Ammon's horn (tissue), 1 donor: ENCODE measurements around the gene RFTN1.

Experiments used
- DNase-seq: peaks from one replicate; pipeline ENCODE4 v3.0.0-alpha.2; 2016; ENCODE audit warnings: low spot score

The RFTN1 gene

DNA sequence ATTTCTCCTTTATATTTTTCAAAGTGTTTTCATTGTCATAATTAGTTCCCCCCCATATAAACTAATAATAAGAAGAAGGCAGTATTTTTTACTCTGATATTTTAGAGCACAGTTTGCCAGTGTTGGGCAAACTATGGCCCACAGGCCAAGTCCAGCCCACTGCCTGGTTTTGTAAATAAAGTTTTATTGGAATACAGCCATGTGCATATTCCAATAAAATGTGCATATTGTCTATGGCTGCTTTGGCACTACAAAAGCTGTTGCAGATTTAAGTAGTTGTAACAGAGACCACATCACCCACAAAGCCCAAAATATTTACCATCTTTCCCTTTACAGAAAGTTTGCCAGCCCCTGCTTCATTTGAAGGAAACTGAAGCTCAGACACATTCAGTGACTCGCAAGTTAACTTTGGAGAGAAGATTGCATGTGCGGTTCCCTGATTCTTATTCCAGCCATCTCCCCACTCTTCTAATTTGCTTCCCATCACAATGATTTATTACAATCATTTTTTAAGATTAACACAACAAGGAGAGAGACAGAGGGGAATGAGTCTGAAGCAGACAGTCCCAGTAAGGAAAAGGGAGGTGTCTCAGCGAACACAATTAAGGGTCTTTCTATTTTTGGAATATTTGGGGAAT is 48.9 kb downstream of the RFTN1 start:
- DNase-seq: no peak

DNA sequence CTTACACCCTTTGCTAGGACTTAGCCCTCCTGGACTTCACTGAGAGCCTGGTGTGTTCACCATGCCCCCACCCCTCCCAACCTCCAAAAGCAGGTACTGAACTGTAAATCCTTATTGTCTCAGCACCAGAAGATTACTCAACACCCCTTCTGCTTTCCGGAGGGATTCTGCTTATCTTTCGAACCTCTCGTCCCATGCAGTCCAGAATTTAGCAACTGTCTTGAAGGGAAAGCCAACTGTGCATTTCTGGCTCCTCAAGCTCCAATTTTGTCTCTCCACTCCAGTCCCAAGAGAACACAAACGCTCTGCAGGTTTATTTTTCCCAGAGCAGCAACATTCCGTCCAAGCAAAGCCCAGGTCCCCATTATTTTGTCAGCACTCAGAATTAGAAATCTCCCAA is 49.6 kb downstream of the RFTN1 start:
- no peak for DNase-seq

DNA sequence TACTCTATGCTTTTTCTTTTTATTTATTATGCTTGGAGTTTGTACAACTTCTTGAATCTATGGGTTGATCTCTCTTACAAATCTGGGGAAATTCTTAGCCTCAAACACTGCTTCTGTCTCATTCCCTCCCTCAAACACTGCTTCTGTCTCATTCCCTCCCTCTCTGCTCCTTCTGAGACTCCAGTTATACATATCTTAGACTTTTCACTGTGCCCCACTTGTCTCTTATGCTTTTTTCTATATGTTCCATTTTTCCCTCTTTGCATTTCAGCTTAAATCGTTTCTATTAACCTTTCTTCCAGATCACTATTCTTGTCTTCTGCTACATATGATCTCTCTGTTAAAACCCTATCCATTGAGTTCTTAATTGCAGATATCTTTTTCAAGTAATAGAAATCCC is 50.4 kb downstream of the RFTN1 start:
- no peak for DNase-seq

DNA sequence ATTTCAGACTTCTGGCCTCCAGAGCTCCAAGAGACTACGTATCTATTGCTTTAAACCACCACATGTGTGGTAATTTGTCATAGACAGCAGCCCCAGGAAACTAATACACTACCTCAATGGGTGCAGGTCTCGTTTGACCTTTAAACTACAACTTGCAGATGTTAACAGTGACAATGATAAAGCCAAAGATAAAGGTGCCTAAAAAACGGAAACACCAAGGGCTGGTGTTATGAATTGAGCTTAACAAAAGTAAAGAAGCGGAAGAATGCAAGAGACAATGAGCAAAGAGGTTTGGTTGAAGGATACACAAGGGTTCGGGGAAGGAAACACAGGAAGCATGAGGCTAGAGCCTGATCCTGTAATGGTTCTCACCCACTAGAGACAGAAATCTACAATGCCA is 50.8 kb downstream of the RFTN1 start:
- no peak for DNase-seq

DNA sequence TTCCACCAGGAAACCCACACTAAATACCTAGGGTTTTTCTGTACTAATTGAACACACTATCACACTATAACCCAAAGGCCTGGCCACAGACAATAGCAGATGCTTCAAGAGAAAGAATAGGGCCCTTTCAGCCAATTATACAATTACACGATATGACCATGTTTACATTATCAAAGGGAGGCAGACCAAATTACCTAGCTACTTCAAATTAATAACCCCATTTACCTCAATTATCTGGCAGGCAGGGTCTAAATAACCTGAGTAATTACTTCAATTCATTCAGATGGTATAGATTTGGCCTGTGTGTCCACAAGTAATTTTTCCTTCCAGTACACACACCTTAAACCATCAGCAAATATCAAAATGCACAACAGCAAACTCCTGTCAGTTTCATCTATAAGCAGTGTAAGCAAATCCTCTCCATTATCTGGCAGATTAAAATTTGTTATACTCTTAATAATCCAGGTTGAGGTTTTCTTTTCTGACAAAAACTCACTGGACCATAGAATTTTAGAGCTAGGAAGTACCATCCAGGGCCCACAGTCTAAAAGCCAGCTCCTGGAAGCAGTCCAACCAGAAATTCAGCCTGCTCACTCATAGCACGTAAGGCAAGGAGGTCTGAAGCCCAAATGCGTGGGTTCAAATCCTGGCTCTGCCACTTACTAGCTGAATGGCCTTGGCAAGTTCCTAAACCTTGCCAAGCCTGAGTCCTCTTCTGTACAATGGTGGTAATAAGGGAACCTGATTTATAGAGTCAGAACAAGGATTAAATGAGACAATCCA is 51.8 kb downstream of the RFTN1 start:
- DNase-seq: no peak

DNA sequence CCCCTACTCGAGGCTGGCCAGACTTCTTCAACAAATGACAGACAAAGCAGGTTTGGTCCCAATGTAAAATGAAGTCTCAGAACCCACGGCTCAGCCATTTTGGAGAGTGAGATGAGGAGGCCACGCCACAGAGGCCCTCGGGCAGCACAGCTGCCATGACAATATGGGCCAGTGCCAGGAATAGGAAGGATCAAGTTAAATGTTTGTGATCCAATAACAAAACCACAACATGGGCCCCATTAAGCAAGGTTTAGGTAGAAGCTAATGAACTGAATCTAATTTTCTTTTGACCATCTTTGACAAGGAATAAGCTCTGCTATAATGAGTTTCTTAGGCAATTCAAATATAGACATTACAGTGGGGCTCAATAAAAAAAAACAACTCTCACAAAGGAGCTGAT is 52.6 kb downstream of the RFTN1 start:
- DNase-seq: no peak

DNA sequence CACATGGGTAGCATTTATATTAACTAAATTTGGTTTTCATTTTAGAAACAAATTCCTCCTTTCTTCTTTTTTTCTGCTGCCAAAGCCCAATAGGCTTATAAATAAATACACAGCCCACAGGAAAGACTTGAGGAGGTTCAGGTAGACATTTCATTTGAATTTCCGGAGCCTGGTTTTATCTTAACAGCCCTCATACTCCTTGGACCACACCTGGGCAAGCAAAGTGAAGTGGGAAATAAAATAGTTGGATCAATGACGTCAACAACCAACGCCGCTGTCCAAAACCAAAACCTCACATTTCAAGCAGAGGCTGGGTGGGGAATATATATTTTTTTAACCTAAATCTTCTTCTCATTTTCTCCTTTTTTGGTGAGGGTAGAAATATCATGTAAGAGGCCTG is 53.2 kb downstream of the RFTN1 start:
- DNase-seq: no peak

DNA sequence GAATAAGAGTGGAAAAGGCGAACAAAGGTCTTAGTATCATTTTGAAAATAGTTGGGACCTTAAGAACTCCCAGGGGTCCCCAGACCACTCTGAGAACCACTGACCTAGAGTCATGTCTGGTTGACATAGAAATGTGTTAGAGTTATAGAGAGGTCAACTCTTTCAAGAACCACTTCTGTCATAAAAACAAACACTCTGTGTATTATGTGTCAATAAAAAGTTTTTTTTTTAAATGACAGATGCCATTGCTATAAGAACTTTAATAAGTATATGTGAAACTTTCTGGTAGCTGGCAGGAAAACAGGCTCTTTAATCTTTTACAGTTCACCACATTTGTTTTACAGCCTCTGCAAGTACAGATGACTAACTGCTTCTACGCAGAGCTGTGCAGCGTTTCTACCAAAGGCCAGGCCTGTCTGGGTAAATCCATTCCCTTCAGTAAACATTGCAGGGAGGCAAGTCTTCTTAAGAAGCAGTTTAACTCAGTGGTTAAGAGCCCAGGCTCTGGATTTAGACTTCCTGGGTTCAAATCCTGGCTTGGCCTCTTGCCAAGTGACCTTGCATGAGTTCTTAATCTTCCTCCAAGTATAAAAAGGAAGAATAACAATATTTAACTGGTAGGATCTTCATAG is 56.6 kb downstream of the RFTN1 start:
- DNase-seq: peak; percentile 22

DNA sequence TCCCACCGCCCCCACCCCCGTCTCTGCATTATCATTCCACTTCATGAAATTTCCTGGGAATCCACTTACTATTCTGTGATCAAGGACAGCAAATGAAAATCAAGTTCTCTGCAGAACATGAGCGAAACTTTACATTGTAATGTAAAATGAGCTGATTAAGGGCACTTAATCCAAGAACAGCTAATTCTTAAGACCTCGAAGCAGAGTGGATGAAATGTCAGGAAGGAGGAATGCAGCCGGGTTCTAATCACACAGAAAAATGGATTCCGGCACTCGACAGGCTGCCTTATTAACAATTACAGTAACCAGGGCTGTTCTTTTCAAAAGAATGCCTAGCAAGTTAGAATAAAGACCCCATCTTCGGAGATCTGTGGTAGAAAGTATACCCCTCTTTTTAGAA is 57.5 kb downstream of the RFTN1 start:
- no peak for DNase-seq

DNA sequence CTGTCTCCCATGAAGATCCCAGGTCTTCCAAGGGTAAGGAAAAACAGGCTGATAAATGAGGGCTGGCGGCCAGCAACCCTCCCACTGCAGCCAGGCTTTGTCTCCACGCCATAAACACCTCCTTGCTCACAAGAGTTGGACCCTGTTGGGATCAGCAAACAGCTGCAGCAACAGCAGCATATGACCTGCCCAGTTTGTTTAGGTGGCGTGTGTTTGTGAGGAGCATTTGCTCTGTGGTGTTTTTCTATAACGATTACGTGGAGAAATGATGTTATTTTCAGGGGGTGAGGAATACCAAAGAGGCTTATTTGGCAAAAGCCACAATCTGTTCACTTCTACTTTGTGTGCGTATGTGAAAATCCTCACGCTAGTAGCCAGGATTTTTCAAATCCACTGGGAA is 58.5 kb downstream of the RFTN1 start:
- no peak for DNase-seq

DNA sequence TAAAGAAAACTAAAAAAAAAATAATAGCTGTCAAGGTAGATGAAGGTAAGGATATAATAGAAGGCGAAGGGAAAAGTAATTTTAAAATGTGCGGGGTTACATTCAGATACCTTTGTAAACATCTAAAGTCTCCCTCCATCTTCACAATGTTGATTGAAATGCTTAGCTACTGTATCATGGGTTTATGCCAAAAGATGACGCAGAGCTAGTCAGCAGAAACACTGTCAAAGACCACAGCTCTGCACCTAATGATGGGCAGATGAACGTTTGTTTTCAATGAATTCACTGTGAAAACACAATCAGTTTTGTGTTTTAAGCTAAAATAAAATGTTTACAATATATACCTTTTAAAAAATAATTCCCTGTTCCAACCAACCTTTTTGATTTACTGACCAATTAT is 61.2 kb downstream of the RFTN1 start:
- DNase-seq: no peak

DNA sequence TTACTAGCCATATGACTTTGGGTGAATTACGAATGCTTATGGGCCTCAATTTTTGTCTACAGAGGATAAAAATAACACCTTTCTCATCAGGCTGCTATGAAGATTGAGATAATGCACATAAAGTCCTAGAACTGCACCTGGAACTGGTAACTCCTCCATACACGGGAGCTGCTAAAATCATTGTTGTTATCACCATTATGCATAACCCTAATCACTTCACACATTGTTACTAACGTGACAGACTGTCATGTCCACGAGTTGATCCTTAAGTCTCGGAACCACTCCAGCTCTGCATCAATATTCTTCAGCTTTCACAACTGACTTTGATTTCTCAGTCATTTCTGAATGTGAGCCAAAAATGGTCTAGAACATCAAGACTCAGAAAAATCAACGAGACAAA is 64.1 kb downstream of the RFTN1 start:
- DNase-seq: no peak

DNA sequence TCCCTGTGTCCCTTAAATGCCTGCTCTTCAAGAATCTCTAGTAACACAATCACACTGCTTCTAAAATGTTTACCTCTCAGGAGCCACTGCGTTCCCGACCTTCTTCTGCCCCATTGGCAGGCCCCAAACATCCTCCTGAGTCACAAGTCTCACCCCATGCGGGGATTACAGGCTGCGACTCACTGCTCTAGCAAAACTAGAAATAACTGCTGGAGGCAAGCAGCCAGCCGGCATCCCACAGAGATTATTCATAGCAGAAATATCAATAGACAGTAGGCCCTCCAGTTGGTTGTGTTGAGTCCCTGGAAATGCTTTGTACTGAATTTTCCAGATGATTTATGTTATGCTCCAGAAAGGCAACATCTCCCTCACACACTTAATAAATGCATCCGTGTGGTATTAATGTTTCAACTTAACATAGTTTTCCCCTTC is 64.8 kb downstream of the RFTN1 start:
- peak; percentile 66 for DNase-seq

DNA sequence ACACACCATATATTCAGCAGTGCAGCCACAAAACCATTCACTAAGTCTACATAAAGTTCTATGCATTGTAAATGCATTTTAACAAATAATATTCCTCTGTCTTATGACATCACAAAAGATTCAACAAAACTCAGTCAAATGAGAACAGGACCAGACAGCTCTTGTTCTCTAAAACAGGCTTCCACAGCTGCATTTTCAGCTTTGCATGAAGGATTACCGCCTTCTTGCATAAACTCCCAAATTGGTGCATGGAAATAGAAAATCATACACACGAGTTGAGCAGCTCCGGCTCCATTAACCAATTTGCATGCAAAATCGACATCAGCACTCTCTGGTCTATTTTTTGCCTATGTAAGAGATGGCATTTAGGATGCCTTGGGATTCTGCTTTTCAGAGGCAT is 66.4 kb downstream of the RFTN1 start:
- no peak for DNase-seq

DNA sequence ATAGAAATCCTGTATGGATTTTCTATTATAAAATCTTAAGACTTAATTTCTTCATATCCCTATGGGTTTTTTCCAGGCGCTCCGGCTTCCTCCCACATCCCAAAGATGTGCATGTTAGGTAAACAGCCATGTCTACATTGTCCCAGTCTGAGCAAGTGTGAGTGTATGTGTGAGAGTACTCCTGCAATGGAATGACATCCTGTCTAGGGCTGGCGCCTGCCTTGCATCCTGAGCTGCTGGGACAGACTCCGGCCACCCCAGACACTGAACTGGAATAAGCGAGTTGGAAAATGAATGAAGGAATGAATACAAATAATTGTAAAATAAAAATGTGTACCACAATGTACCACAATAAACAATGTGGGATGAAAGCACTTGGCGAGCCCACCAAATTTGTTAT is 69.2 kb downstream of the RFTN1 start:
- no peak for DNase-seq

DNA sequence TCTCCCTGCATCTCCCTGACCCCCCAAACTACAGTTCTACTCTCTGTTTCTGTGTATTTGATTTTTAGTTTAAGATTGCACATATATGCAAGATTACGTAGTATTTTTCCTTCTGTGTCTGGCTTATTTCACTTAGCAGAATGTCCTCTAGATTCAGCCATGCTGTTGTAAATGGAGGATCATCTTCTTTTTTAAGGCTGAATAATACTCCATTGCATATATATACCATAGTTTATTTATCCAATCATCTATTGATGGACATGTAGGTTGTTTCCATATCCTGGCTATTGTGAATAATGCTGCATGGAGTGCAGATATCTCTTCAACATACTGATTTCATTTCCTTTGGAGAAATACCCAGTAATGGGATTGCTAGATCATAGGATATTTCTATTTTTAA is 70.8 kb downstream of the RFTN1 start:
- DNase-seq: no peak

DNA sequence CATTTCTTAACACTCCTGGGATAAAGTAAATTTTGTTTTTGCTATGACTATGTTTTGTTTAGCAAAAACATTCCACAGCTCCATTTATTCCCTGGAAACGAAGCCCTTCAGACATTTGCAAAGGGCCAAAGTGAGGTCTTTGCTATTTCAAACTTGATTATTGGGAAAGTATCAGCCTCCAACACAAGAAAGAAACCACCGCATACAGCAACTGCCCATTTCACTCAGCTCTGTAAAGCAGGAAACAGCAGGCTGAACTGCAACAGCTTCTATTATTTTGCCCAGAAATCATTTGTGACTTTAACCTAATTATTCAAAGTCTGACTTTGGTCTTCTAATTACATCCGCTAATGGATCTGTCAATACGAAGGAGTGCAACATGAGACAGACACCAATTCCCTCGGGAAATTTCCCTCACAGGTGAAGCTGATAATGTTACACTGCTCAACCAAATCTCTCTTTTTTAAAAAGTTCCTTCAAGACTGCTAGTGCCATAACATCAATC is 72.1 kb downstream of the RFTN1 start:
- DNase-seq: no peak

DNA sequence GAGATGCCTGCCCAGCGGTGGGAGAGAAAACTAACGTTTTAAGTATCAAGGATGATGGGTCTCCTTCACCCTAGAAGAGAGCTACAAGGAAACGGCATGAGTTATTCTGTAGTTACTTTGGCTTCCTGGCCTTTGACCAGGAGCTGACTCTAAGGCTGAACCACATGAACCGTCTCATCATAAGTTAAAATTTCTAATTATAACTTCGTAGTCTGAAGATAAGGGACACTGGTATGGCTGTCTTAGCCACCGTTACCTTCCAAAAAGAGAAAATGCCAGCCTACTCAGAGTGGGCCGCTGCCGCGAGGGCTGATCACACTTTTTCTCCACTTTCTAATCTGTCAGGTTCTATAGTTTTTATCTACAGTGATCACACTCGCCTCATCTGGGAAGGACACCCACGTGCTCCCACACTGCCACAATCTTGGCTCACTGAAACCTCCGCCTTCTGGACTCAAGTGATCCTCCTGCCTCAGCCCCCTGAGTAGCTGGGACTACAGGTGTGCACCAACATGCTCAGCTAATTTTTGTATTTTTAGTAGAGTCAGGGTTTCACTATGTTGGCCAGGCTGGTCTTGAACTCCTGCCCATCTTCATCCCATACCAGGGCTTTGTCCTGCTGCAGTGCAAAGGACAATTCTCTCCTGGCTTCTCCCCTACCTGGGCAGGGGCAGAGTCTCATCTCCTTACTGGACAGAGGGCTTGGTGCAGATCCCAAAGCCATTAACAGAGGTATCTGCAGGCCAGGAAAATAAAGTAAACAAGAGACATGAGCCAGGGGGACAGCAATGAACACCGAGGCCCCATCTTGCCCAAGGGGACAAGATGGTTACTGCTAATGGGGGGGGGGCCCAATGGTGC is 73.4 kb downstream of the RFTN1 start:
- no peak for DNase-seq

DNA sequence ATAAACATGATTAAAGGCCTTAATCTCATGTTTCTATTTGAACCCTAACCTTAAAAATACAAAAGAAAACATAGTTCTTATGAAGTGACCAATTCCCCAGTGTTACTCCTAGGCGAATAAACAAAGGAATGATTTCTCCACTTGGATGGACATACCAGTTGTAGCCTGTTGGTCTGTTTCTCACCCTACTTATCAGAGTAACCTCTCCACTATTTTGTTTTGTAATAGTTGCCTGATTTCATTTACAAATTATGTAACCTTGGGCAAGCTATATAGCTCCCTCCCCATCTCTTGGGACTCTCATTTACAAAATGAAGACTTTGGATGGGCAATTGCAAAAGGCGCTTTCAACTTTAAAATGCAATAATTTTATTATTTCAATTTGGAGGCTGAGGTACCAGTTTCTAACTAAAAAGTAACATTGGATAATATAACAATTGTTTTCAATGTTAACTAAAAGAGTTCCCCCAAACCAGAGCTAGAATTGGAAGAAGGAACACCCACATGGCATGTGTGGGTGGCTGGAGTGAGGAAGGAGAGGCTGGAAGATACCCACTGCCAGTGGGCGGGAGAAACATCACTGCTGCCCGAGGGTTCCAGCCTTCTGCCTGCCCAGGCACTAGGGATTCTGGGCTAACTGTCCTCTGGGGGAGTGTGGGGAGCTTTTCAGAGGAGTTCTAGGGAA is 74.2 kb downstream of the RFTN1 start:
- DNase-seq: no peak

DNA sequence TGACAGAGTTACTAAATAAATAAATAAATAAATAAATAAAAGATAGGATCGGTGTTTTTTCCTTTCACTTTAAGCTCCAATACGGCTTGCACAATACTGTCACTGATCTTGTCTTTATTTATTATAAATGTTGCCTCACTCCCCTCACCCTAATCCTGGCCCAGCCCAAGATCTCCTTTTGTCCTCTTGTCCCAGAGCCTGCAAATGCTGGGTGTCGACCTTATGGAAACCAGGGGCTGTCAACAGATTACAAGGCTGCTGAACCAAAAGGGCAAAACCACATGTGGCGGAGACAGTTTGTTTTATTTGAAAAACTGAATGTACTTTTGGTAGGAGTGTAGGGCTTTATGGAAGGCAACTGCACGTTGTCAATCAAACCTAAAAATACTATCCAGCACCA is 75.9 kb downstream of the RFTN1 start:
- DNase-seq: no peak

DNA sequence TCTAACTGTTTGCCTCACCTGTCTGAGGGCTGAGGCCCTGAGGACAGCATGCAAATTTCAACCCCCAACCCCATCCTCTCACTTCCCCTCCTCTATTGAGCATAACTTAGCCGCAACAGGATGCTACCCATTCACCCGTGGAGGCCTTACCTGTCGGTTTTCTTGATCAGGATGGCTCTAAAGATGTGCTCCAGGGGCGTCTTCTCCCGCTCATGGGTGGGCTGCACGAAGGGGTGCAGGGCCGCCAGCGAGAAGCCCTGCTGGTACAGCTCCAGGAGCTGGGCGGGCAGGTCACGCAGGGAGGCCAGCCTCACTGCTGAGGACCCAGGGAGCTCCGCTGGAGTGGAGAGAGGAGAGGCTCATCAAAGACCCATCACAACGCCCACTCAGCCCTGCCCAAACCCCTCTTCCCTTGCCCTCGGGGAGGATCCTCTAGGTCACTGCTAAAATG is 79.8 kb downstream of the RFTN1 start:
- DNase-seq: no peak

DNA sequence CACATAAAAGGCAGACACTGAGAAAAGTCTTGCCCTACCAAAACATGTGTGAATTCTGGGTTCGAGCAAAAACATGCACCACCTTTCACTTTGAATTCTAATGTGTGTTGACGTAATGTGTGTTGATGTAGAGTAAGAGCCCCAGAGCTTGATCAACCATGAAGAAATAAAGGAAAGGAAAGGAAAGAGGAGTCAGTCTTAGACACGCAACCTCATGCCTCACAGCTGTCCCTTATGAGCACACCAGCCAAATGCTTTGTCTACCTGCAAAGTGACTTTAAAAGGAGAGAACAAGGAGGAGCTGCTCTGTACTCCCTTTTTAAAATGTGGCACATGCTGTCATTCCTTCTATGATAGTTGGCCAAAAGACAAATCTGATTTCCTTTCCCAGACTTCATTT is 80.8 kb downstream of the RFTN1 start:
- DNase-seq: no peak
